COR-L47 (cell line): Measurements from ENCODE around the gene FNBP1L.
A peak's percentile ranks its signal among the peaks of the same experiment; 100 is the strongest.

Experiments
- DNase-seq: peaks from one replicate; lab custom pipeline; 2025; lab: John Stamatoyannopoulos, UW

Gene FNBP1L

DNA sequence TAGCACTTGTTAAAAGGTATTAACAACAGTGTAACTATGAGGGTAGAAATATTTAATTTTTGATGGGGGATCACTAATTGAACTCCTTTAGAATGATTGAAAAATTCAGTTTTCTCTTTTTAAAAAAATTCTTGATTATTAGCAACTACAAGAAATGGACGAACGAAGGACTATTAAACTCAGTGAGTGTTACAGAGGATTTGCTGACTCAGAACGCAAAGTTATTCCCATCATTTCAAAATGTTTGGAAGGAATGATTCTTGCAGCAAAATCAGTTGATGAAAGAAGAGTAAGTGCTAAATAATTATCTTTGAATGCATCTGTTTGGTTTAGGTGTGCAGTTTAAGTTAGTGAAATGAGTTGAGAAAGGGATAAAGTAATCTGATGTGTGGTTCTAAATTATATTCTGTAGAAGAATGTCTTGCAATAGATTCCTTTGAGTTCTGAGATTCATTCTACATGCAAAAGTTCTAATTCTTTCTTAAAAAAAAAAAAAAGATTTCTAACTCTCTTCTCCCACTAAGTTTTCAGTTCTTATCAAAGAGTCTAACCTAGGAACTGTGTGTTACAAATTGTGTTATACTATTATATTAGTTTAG lies 85.0 kb downstream of the FNBP1L start:
- DNase-seq = no peak

DNA sequence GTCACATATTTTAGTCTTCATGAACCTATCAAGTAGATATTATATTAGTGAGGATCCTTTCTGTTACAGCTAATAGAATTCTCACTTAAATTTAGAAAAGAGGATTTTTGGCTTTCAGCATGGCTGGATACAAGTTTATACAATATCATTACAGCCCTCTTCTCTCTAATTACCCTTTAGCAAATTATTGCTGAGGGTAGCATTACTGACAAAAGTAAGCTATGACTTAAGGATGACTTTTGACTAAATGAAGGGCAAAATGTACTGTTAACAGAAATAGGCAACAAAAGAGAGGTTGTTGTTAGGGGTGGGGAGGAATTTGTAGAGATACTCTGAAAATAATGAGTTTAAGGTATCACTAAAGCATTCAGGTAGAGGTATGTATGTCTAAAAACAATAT lies 85.8 kb downstream of the FNBP1L start:
- DNase-seq = no peak

DNA sequence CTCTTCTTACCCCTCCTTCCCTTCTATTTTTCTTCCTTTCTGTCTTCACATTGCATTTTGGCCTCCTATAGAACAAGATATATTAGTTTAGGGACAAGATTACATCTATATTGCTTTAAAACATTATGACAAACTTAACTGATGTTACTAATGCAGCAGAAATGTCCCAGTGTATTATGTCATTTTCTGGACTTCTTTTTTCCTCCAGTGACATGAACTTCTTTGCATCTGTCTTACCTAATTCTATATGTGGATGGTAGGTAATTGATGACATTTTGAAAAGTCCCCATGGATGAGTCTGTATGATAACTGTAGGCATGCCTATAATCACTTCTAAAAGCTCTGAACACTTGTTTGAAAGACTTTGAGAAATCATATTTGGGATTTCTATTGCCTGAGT lies 89.5 kb downstream of the FNBP1L start:
- no peak for DNase-seq

- no peak for DNase-seq
Measured at GRCh38 chr1:93537924-93538323, 90.0 kb downstream of the FNBP1L start.

- no peak for DNase-seq
Measured at GRCh38 chr1:93541045-93541444, 93.1 kb downstream of the FNBP1L start.

DNA sequence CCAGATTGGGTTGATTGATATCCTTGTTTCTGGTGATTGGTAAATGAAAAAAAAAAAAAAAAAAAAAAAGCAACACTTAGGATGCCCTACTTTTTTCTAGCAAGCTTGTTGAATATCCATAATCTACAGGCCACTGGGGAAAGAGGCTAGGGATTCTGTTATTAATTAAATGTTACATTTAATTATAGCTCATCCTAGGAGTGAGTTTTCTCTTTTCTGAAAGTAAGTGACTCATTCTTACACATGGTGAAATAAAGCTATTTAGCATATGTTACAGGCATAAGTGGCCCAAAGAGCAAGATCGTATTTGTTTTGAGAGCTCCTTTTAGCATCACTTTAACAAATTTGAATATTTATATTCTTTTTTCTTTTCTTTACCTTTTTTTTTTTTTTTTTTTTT lies 94.5 kb downstream of the FNBP1L start:
- DNase-seq = no peak

DNA sequence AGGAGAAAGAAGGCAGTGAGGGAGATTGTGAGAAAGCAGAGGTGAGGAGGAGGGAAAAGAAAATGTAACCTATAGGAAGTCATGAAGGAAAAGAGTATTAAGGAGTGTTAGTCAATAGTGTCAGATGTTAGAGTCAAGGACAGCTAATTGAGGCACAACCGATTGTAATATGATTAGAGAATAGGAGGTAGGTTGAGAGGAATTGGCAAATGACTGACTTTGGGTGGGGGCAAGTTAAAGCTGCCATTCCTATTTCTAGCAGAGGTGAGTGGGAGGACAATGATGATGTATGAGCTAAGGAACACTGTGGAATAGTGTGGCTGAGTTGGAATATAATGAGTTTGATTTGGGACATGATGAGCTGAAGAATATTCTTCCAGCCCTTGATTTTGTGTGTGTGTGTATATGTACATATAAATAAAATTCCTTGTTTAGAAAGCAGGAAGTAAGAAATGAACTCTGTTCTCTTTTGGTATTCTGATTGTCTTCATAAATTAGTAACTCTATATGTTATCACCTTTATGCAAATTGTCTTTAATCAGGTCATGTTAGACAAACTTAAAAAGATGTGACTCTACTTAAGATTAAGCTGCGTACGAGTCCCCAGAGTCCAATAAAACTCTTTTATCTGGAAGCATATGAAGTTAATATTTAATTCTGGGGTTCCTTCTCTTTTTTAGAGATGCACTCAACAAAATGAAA lies 98.4 kb downstream of the FNBP1L start:
- DNase-seq = no peak

DNA sequence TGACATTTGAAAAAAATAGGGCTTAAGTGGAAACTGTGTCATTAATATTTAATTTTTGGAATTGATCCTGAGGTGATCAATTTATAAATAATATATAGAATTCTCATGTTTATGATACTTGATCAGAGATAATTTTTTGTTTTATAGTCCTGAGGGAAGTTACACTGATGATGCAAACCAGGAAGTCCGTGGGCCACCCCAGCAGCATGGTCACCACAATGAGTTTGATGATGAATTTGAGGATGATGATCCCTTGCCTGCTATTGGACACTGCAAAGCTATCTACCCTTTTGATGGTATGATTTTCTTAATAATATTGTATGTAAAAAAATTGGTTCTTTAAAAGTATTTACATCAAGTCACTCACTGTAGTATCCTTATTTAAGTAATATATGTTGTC lies 101.2 kb downstream of the FNBP1L start:
- DNase-seq = no peak

GRCh38 chr1:93549811-93550210 lies 101.9 kb downstream of the FNBP1L start:
- no peak for DNase-seq

DNA sequence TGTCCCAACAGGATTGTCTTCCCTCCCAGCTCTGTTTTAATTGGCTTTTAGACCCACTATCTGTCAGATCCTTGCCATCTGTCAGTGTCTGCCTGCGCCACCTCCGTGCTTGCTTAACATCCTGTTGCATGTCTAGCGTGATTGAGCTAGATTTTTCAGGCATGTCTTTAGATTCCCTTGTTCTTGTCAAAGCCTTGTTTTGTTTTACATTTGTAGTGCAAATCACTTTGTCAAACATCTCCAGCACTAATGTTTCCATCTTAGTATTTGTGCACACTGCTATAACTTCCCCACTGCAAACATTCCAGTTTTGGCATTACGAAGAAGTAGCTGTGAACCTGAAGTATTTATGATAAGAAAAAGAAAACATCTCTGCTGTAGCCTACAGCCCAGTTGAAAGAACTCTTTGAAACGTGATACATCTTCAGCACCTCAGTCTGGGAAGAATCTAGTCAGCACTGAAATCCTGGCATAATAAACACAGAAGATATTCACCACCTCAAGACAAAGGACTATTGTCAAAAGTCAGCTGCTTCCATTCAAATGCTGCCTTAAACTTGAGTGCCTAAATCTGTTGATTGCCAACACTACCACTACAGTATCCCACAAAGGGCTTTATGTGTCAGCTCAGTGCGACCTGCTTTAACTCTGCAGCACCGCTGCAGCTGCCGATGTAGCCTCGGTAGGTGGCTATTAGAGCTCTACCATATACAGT lies 105.0 kb downstream of the FNBP1L start:
- no peak for DNase-seq

DNA sequence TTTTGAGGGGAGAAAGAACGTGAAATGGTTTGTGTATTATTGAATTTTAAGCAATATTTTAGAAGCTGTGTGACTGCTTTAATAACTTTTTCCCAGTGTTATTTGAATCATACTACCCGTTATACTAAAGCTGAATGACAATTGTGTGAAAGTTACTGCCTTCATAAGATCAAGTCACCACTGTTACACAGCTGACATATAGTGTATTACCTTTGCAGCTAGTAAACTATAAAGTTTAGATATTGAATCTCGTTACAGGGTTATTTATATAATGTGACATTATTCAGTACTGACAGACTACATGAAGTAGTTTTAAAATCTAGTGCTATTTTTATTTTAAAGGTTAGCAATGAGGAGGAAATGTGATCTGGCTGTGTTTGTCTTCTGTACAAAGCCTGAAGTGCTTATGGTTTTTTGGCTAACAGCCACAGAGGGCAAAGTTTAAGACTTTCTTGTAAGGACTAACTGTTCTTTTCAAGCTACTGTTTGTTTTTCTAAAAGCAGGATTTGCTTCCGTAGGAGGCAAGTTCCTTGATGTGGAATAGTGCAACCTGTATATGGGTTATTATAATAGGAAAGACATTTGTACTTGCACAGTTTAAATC lies 106.1 kb downstream of the FNBP1L start:
- DNase-seq = peak; percentile 19

- no peak for DNase-seq
Measured at GRCh38 chr1:93554883-93555872, 107.3 kb downstream of the FNBP1L start.

GRCh38 chr1:93556291-93556690 lies 108.4 kb downstream of the FNBP1L start:
- peak; percentile 23 for DNase-seq

DNA sequence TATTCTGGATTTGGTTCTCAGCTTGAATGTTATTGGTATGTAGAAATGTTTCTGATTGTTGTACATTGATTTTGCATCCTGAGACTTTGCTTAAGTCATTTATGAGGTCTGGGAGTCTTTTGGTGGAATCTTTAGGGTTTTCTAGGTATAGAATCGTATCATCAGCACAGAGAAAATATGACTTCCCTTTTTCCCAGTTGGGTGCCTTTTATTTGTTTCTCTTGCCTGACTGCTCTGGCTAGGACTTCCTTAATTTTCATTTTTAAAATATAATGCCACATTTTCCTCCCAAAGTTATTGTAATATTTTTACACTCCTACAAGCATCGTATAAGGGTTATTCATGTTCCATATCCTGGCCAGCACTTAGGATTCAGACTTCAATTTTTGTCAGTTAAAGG lies 111.1 kb downstream of the FNBP1L start:
- DNase-seq = no peak

GRCh38 chr1:93559695-93560094 lies 111.8 kb downstream of the FNBP1L start:
- DNase-seq = no peak

- no peak for DNase-seq
Measured at GRCh38 chr1:93565496-93566206, 117.7 kb downstream of the FNBP1L start.

- no peak for DNase-seq
Measured at GRCh38 chr1:93566227-93566626, 118.3 kb downstream of the FNBP1L start.

- no peak for DNase-seq
Measured at GRCh38 chr1:93567255-93567918, 119.5 kb downstream of the FNBP1L start.

- no peak for DNase-seq
Measured at GRCh38 chr1:93569489-93569888, 121.6 kb downstream of the FNBP1L start.

- no peak for DNase-seq
Measured at GRCh38 chr1:93571623-93572310, 123.8 kb downstream of the FNBP1L start.
